HEK293 (cell line): ENCODE data around the gene VPS18.
A peak's percentile ranks its signal among the peaks of the same experiment; 100 is the strongest.

Source experiments
- CTCF ChIP-seq: fragments of 450-650 bp; formaldehyde crosslinking; IDR thresholded peaks from 2 replicates; pipeline ENCODE4 v1.5.1; 2016; ENCODE audit warnings: missing biosample characterization, missing genetic modification characterization
- EGR2 ChIP-seq: fragments of 450-650 bp; formaldehyde crosslinking; IDR thresholded peaks from 2 replicates; pipeline ENCODE4 v1.5.1; 2016; ENCODE audit warnings: low read depth, missing biosample characterization, missing genetic modification characterization
- GLI4 ChIP-seq: fragments of 450-650 bp; formaldehyde crosslinking; IDR thresholded peaks from 2 replicates; pipeline ENCODE4 v1.5.1; 2016; ENCODE audit warnings: missing biosample characterization, missing genetic modification characterization
- KLF7 ChIP-seq: fragments of 450-650 bp; formaldehyde crosslinking; IDR thresholded peaks from 2 replicates; pipeline ENCODE4 v1.5.1; 2016; ENCODE audit warnings: missing biosample characterization, missing genetic modification characterization, borderline replicate concordance
- PATZ1 ChIP-seq: fragments of 450-650 bp; formaldehyde crosslinking; IDR thresholded peaks from 2 replicates; pipeline ENCODE4 v1.5.1; 2016; ENCODE audit warnings: missing biosample characterization, missing genetic modification characterization
- ZBTB1 ChIP-seq: fragments of 450-650 bp; formaldehyde crosslinking; IDR thresholded peaks from 2 replicates; pipeline ENCODE4 v1.5.1; 2016; ENCODE audit warnings: missing biosample characterization, missing genetic modification characterization
- ZBTB21 ChIP-seq: fragments of 450-650 bp; formaldehyde crosslinking; IDR thresholded peaks from 2 replicates; pipeline ENCODE4 v1.5.1; 2017; ENCODE audit warnings: missing biosample characterization, missing genetic modification characterization
- ZBTB8A ChIP-seq: fragments of 450-650 bp; formaldehyde crosslinking; IDR thresholded peaks from 2 replicates; pipeline ENCODE4 v1.5.1; 2016; ENCODE audit warnings: missing biosample characterization, missing genetic modification characterization
- ZFP3 ChIP-seq: fragments of 450-650 bp; formaldehyde crosslinking; IDR thresholded peaks from 2 replicates; pipeline ENCODE4 v1.5.1; 2016; ENCODE audit warnings: low read depth, missing biosample characterization, missing genetic modification characterization
- ZNF155 ChIP-seq: fragments of 450-650 bp; formaldehyde crosslinking; IDR thresholded peaks from 2 replicates; pipeline ENCODE4 v1.5.1; 2016; ENCODE audit warnings: missing biosample characterization, missing genetic modification characterization
- ZNF350 ChIP-seq: fragments of 450-650 bp; formaldehyde crosslinking; IDR thresholded peaks from 2 replicates; pipeline ENCODE4 v1.5.0; 2017; ENCODE audit warnings: missing biosample characterization, mild to moderate bottlenecking, missing genetic modification characterization
- ZNF416 ChIP-seq: fragments of 450-650 bp; formaldehyde crosslinking; IDR thresholded peaks from 2 replicates; pipeline ENCODE4 v1.5.1; 2016; ENCODE audit warnings: missing biosample characterization, missing genetic modification characterization
- ZNF449 ChIP-seq: fragments of 450-650 bp; formaldehyde crosslinking; IDR thresholded peaks from 2 replicates; pipeline ENCODE4 v1.5.1; 2017; ENCODE audit warnings: missing biosample characterization, mild to moderate bottlenecking, missing genetic modification characterization, moderate library complexity
- ZNF473 ChIP-seq: fragments of 450-650 bp; formaldehyde crosslinking; IDR thresholded peaks from 2 replicates; pipeline ENCODE4 v1.5.1; 2017; ENCODE audit warnings: missing biosample characterization, missing genetic modification characterization
- ZNF548 ChIP-seq: fragments of 450-650 bp; formaldehyde crosslinking; IDR thresholded peaks from 2 replicates; pipeline ENCODE4 v1.5.1; 2016; ENCODE audit warnings: missing biosample characterization, missing genetic modification characterization
- ZNF670 ChIP-seq: fragments of 450-650 bp; formaldehyde crosslinking; IDR thresholded peaks from 2 replicates; pipeline ENCODE4 v1.5.1; 2016; ENCODE audit warnings: missing biosample characterization, missing genetic modification characterization, low read depth
- ZNF768 ChIP-seq: fragments of 450-650 bp; formaldehyde crosslinking; IDR thresholded peaks from 2 replicates; pipeline ENCODE4 v1.5.1; 2018; ENCODE audit warnings: missing biosample characterization, mild to moderate bottlenecking, missing genetic modification characterization
- TF ChIP-seq, protein P1 (sequence below): fragments of 450-650 bp; formaldehyde crosslinking; conservative IDR thresholded peaks from 2 replicates; pipeline ENCODE4 v1.5.1; 2016; ENCODE audit warnings: low read depth, missing biosample characterization, missing genetic modification characterization
- TF ChIP-seq, protein P2 (sequence below): fragments of 450-650 bp; formaldehyde crosslinking; IDR thresholded peaks from 2 replicates; pipeline ENCODE4 v1.5.1; 2016; ENCODE audit warnings: missing biosample characterization, missing genetic modification characterization
- TF ChIP-seq, protein P3 (sequence below): fragments of 450-650 bp; formaldehyde crosslinking; IDR thresholded peaks from 2 replicates; pipeline ENCODE4 v1.5.1; 2016; ENCODE audit warnings: missing biosample characterization, missing genetic modification characterization
- TF ChIP-seq, protein P4 (sequence below): fragments of 450-650 bp; formaldehyde crosslinking; IDR thresholded peaks from 2 replicates; pipeline ENCODE4 v1.5.1; 2016; ENCODE audit warnings: missing biosample characterization, missing genetic modification characterization
- TF ChIP-seq, protein P5 (sequence below): fragments of 450-650 bp; formaldehyde crosslinking; IDR thresholded peaks from 2 replicates; pipeline ENCODE4 v1.5.1; 2016; ENCODE audit warnings: missing biosample characterization, missing genetic modification characterization

VPS18 gene

DNA sequence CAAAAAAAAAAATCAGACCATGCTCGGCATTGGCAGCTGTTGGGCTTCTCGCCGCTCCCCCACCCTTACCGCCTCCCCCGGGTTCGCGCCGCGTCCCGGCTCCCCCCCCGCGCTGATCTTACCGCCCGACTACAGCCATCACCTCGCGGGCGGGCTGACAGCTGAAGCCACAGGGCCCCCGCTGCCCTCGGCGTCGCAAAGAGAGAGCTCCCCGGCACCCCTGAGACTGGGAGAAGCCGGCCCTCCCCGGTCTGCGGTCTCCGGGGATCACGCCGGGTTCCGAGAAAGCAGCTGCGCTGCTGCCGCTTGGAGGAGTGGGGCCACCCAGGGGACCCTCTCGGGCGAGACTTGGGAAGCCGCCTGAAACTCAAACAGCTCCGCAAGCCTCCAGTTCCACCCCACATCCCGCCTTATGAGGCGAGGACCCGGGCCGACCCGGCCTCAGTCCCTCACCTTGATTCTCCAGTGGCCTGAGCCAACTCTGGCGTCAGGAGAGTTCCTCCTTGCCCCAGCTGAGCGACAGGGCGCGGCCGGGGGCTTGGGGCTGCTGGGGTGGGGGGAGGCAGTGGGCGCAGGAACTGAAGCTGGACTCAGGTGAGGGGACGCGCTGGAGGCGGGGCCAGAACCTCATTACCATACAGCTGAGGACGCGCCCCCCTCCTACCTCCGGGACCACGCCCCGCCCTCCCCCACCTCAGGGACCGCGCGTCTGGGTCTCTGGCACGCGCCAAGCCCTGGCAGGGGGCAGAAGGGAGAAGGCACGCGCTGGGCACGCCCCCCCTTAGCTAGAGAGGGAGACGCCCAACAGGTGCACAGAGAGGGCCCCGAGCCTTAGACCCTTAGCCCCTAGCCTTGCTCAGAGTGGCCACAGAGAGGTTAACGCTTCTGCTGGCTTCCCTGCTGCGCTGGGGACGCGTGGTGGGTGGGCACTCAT lies 33.9 kb downstream of the VPS18 start (continued):
- TF ChIP-seq, protein P1, sequence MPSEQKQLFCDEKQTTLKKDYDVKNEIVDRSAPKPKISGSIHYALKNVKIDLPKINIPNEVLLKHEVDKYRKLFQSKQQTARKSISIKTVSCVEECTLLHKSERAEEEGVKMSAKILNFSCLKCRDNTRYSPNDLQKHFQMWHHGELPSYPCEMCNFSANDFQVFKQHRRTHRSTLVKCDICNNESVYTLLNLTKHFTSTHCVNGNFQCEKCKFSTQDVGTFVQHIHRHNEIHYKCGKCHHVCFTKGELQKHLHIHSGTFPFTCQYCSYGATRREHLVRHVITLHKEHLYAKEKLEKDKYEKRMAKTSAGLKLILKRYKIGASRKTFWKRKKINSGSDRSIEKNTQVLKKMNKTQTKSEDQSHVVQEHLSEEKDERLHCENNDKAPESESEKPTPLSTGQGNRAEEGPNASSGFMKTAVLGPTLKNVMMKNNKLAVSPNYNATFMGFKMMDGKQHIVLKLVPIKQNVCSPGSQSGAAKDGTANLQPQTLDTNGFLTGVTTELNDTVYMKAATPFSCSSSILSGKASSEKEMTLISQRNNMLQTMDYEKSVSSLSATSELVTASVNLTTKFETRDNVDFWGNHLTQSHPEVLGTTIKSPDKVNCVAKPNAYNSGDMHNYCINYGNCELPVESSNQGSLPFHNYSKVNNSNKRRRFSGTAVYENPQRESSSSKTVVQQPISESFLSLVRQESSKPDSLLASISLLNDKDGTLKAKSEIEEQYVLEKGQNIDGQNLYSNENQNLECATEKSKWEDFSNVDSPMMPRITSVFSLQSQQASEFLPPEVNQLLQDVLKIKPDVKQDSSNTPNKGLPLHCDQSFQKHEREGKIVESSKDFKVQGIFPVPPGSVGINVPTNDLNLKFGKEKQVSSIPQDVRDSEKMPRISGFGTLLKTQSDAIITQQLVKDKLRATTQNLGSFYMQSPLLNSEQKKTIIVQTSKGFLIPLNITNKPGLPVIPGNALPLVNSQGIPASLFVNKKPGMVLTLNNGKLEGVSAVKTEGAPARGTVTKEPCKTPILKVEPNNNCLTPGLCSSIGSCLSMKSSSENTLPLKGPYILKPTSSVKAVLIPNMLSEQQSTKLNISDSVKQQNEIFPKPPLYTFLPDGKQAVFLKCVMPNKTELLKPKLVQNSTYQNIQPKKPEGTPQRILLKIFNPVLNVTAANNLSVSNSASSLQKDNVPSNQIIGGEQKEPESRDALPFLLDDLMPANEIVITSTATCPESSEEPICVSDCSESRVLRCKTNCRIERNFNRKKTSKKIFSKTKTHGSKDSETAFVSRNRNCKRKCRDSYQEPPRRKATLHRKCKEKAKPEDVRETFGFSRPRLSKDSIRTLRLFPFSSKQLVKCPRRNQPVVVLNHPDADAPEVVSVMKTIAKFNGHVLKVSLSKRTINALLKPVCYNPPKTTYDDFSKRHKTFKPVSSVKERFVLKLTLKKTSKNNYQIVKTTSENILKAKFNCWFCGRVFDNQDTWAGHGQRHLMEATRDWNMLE (tag by site-specific recombination) = no peak
- no peak for TF ChIP-seq ZBTB21 (tag by site-specific recombination)
- no peak for TF ChIP-seq ZBTB8A
- TF ChIP-seq, protein P2, sequence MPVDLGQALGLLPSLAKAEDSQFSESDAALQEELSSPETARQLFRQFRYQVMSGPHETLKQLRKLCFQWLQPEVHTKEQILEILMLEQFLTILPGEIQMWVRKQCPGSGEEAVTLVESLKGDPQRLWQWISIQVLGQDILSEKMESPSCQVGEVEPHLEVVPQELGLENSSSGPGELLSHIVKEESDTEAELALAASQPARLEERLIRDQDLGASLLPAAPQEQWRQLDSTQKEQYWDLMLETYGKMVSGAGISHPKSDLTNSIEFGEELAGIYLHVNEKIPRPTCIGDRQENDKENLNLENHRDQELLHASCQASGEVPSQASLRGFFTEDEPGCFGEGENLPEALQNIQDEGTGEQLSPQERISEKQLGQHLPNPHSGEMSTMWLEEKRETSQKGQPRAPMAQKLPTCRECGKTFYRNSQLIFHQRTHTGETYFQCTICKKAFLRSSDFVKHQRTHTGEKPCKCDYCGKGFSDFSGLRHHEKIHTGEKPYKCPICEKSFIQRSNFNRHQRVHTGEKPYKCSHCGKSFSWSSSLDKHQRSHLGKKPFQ = no peak
- TF ChIP-seq ZNF416 (tag by site-specific recombination) = no peak
- TF ChIP-seq ZNF768 (tag by site-specific recombination) = no peak; the same call in 1 of the 2 replicates
- TF ChIP-seq ZNF449 (tag by site-specific recombination) = peak; percentile 83; the same call in 1 of the 2 replicates
- peak; percentile 4; the same call in 1 of the 2 replicates for TF ChIP-seq EGR2 (tag by site-specific recombination)
- peak; percentile 72; the same call in 1 of the 2 replicates for TF ChIP-seq KLF7
- TF ChIP-seq, protein P3, sequence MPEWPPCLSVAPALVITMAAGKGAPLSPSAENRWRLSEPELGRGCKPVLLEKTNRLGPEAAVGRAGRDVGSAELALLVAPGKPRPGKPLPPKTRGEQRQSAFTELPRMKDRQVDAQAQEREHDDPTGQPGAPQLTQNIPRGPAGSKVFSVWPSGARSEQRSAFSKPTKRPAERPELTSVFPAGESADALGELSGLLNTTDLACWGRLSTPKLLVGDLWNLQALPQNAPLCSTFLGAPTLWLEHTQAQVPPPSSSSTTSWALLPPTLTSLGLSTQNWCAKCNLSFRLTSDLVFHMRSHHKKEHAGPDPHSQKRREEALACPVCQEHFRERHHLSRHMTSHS = no peak
- no peak for TF ChIP-seq CTCF (tag by site-specific recombination)
- TF ChIP-seq, protein P4, sequence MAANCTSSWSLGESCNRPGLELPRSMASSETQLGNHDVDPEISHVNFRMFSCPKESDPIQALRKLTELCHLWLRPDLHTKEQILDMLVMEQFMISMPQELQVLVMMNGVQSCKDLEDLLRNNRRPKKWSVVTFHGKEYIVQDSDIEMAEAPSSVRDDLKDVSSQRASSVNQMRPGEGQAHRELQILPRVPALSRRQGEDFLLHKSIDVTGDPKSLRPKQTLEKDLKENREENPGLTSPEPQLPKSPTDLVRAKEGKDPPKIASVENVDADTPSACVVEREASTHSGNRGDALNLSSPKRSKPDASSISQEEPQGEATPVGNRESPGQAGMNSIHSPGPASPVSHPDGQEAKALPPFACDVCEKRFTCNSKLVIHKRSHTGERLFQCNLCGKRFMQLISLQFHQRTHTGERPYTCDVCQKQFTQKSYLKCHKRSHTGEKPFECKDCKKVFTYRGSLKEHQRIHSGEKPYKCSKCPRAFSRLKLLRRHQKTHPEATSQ (tag by site-specific recombination) = no peak
- TF ChIP-seq ZFP3 (tag by site-specific recombination) = no peak
- TF ChIP-seq PATZ1 (tag by site-specific recombination) = peak; percentile 35; the same call in 1 of the 2 replicates
- TF ChIP-seq ZNF473 (tag by site-specific recombination) = no peak
- no peak for TF ChIP-seq GLI4 (tag by site-specific recombination)
- no peak for TF ChIP-seq ZBTB1
- no peak for TF ChIP-seq ZNF548 (tag by site-specific recombination)
- TF ChIP-seq ZNF155 = no peak
- no peak for TF ChIP-seq ZNF350 (tag by site-specific recombination)
- TF ChIP-seq ZNF670 (tag by site-specific recombination) = no peak
- TF ChIP-seq, protein P5, sequence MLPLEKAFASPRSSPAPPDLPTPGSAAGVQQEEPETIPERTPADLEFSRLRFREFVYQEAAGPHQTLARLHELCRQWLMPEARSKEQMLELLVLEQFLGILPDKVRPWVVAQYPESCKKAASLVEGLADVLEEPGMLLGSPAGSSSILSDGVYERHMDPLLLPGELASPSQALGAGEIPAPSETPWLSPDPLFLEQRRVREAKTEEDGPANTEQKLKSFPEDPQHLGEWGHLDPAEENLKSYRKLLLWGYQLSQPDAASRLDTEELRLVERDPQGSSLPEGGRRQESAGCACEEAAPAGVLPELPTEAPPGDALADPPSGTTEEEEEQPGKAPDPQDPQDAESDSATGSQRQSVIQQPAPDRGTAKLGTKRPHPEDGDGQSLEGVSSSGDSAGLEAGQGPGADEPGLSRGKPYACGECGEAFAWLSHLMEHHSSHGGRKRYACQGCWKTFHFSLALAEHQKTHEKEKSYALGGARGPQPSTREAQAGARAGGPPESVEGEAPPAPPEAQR = no peak
